PC-3 (cell line): ENCODE results near the gene PPP1R26.

ENCODE experiments used
- CTCF ChIP-seq: fragments of 300-600 bp; sonication (generic); conservative IDR thresholded peaks from 2 replicates; pipeline ENCODE4 v1.5.1; 2017; ENCODE audit warnings: antibody characterized with exemption, low read depth, mild to moderate bottlenecking, low read length
- EZH2 ChIP-seq: fragments of 300-600 bp; sonication (generic); IDR thresholded peaks from one replicate; pipeline ENCODE4 v1.6.1; 2017; ENCODE audit warnings: antibody characterized with exemption, mild to moderate bottlenecking, low read length; ENCODE audit not compliant: unreplicated experiment

- no peak for TF ChIP-seq CTCF
- TF ChIP-seq EZH2: no peak
These were observed 54.1 kb downstream of the PPP1R26 start for GRCh38 chr9:135533674-135534073.
